Measurements from ENCODE around the gene TRAF6. TPM values are rescaled to one million over a fixed set of nuclear protein-coding genes. Genes with fewer than 3 reads are reported as not detected.

Gene TRAF6
- total RNA-seq, 1 donor from 2014 or later = 7.5 TPM

DNA sequence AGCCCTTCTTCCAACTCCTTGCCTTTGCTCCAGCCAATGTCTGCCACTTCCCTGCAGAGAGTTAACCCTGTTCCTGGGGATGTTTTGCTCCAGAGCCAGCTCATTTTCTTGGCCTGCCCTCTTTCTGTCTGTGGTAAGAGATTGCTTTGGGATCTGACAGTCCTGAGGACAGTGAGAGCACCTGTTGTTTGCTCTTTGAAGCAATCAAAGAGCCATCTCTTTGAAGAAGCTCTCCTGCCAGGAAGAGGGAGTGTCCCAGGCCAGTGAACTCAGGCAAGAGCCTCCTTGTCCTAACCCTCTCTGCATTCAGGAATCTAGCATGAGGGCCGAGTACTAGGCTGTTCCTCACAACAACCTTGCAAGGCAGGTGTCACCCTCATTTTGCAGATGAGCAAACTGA, 42.2 kb downstream of the TRAF6 start:
- H3K4me3 ChIP-seq (ENCODE audit: low read depth, low read length) = no peak overlapping the region
- no peak for DNase-seq (ENCODE audit: low read depth)
- TF ChIP-seq, protein P1, sequence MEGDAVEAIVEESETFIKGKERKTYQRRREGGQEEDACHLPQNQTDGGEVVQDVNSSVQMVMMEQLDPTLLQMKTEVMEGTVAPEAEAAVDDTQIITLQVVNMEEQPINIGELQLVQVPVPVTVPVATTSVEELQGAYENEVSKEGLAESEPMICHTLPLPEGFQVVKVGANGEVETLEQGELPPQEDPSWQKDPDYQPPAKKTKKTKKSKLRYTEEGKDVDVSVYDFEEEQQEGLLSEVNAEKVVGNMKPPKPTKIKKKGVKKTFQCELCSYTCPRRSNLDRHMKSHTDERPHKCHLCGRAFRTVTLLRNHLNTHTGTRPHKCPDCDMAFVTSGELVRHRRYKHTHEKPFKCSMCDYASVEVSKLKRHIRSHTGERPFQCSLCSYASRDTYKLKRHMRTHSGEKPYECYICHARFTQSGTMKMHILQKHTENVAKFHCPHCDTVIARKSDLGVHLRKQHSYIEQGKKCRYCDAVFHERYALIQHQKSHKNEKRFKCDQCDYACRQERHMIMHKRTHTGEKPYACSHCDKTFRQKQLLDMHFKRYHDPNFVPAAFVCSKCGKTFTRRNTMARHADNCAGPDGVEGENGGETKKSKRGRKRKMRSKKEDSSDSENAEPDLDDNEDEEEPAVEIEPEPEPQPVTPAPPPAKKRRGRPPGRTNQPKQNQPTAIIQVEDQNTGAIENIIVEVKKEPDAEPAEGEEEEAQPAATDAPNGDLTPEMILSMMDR (conservative IDR thresholded peaks at IDR 0.05; ENCODE audit: low read depth, low read length) = no peak

DNA sequence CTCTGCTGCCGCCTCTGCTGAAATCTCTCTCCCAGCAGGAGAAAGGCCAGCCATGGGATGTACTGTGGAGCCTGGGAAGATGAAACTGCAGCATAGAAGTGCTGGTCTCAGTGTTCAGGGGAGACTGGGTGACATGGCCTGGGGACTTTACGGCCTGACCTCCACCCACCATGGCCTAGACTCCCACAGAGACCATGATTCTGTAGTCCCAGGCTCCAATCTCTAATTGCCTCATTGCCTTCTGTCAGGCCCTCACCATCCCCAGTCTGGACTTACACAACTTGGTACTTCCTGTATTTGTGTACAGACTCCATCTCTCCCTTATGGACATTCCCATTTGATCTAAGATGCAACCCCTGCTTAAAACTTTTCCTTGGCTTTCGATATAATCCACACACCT, 43.1 kb downstream of the TRAF6 start:
- TF ChIP-seq, protein P1 (conservative IDR thresholded peaks at IDR 0.05; ENCODE audit: low read depth, low read length) = no peak
- DNase-seq (ENCODE audit: low read depth) = no peak
- no peak overlapping the region for H3K4me3 ChIP-seq (ENCODE audit: low read depth, low read length)

GRCh38 chr11:36465449-36466163, 44.5 kb downstream of the TRAF6 start:
- DNase-seq (ENCODE audit: low read depth) = no peak
- TF ChIP-seq, protein P1 (conservative IDR thresholded peaks at IDR 0.05; ENCODE audit: low read depth, low read length) = no peak
- H3K4me3 ChIP-seq (ENCODE audit: low read depth, low read length) = no peak overlapping the region

DNA sequence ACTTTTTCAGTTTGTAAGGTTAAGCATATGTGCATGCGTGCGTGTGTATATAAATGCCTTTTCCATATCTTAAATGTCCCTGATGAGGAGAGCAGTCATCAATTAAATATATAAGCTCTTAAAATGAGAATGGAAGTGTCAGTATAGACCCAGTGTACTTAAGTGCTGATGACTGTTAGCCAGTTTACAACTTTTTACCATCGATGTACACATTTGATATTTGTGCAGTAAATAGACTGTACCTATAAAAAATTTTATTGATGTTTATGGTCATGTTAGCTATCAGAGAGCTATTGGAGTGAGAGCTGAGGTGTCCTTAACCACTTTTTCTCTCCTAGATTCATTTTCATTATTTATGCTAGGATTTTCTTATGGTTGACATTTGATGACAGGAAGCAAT, 45.4 kb downstream of the TRAF6 start:
- no peak overlapping the region for H3K4me3 ChIP-seq (ENCODE audit: low read depth, low read length)
- DNase-seq (ENCODE audit: low read depth) = no peak
- TF ChIP-seq, protein P1 (conservative IDR thresholded peaks at IDR 0.05; ENCODE audit: low read depth, low read length) = no peak

DNA sequence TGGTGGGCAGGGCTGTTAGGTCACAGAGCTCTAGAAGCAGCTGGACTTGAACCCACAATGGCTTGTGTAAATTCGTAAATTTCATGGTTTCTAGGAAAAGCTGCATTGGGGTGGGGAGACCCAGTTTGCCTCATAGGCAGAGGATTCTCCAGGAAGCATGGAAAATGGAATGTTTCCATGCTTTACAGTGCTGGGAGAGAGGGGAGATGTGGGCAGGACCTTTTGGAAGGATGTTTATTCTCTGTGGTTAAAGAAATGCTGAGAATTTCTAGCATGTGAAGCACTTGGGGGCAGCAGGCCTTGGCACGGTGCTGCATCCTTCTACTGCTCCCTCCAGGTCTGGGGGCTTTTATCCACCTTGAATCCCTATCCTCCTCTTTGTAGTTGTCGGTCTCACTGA, 46.3 kb downstream of the TRAF6 start:
- H3K4me3 ChIP-seq (ENCODE audit: low read depth, low read length) = no peak overlapping the region
- no peak for DNase-seq (ENCODE audit: low read depth)
- TF ChIP-seq, protein P1 (conservative IDR thresholded peaks at IDR 0.05; ENCODE audit: low read depth, low read length) = no peak

GRCh38 chr11:36462321-36462720, 47.8 kb downstream of the TRAF6 start:
- no peak for DNase-seq (ENCODE audit: low read depth)
- H3K4me3 ChIP-seq (ENCODE audit: low read depth, low read length) = no peak overlapping the region
- TF ChIP-seq, protein P1 (conservative IDR thresholded peaks at IDR 0.05; ENCODE audit: low read depth, low read length) = no peak

- TF ChIP-seq, protein P1 (conservative IDR thresholded peaks at IDR 0.05; ENCODE audit: low read depth, low read length) = no peak
- H3K4me3 ChIP-seq (ENCODE audit: low read depth, low read length) = no peak overlapping the region
- DNase-seq (ENCODE audit: low read depth) = no peak
These were observed 49.9 kb downstream of the TRAF6 start for GRCh38 chr11:36460220-36460619.

Data from epithelial cell of proximal tubule (primary cell).